Adrenal gland (tissue), 12 donors: ENCODE measurements around the gene ZAP70. TPM values are rescaled to one million over a fixed set of nuclear protein-coding genes. Genes with fewer than 3 reads are reported as not detected.

Source experiments
- DNase-seq, 7 donors: peaks; one replicate each; pipeline ENCODE4 v3.0.0-alpha.2; 2019 to 2020
- H3K27ac ChIP-seq, 5 donors: fragments of 200-600 bp; sonication (generic) in 4 of 5; 1 replicate in 3 of 5; 2 replicates in 2 of 5; pipeline versions ENCODE4 v1.5.1 to v1.8.0; 2016 to 2020; ENCODE audit warnings: mild to moderate bottlenecking in 1 of 5
- H3K27me3 ChIP-seq: fragments of 200-600 bp; 2 replicates; pipeline ENCODE4 v1.8.0; 2021
- H3K36me3 ChIP-seq, 2 donors: fragments of 200-600 bp; replicated peaks in 1 of 2; 1 replicate in 1 of 2; 2 replicates in 1 of 2; pipeline versions ENCODE4 v1.5.1 to v1.8.0; 2018 to 2022
- H3K4me1 ChIP-seq, 2 donors: fragments of 200-600 bp; replicated peaks in 1 of 2; 1 replicate in 1 of 2; 2 replicates in 1 of 2; pipeline versions ENCODE4 v1.5.1 to v1.8.0; 2018 to 2021
- H3K4me3 ChIP-seq, 4 donors: fragments of 200-600 bp; sonication (generic) in 3 of 4; one replicate each; pipeline ENCODE4 v1.5.1; 2016 to 2018
- H3K9me3 ChIP-seq, 3 donors: fragments of 200-600 bp; sonication (generic) in 1 of 3; replicated peaks in 1 of 3; 1 replicate in 2 of 3; 2 replicates in 1 of 3; pipeline versions ENCODE4 v1.5.1 to v1.8.0; 2016 to 2021
- POLR2A ChIP-seq, 2 donors: fragments of 450-650 bp; IDR thresholded peaks; one replicate each; pipeline ENCODE4 v1.6.1; 2017; ENCODE audit warnings: antibody characterized with exemption in 2 of 2, mild to moderate bottlenecking in 2 of 2, moderate library complexity in 1 of 2
- WGBS, 4 donors: extraction: QIAGEN DNeasy Blood & Tissue Kit in 2 of 4; methylation state at CpG; one replicate each; pipeline versions ENCODE4 v1.1.5 to v1.1.7; 2013 to 2017; 5-methylcytosine and 5-hydroxymethylcytosine counted together
- intact Hi-C, 2 donors: fragments of 100-400 bp; cut with DNase I; formaldehyde crosslinking; loops; one replicate each; pipeline versions ENCODE4 v1.14.1 to v1.15.0; 2022 to 2023
- polyA plus RNA-seq, 3 donors: library from polyadenylated mRNA; stranded (reverse); fragments of 200-250 nt in 2 of 3; fragments of 350-450 nt in 1 of 3; fragmentation: Illumina TruSeq in 1 of 3; extraction: RNeasy Lipid Tissue Mini Kit (QIAGEN cat#74804) in 1 of 3; gene quantifications; one replicate each; pipeline ENCODE4 v1.2.3, GENCODE V29; 2013 to 2014
- total RNA-seq, 9 donors: library from RNA; depleted of rRNA in 4 of 9; stranded (reverse); fragments of >200 nt in 4 of 9; fragments of 120-200 nt in 1 of 9; fragmentation: NEBNext Ultra II Directional in 1 of 9; extraction: Animal tissue kit (Norgen Biotek cat#: 25700) in 1 of 9; gene quantifications; one replicate each; pipeline versions ENCODE4 v1.1.0 to v1.2.4, GENCODE V29; 2013 to 2023
- TF ChIP-seq, protein P1 (sequence below), 6 experiments: fragments of 450-650 bp in 4 of 6; fragments of 200-600 bp in 2 of 6; sonication (generic) in 1 of 6; IDR thresholded peaks; 1 replicate in 5 of 6; 2 replicates in 1 of 6; pipeline versions ENCODE4 v1.5.1 to v1.8.0; 2016 to 2021; ENCODE audit warnings: antibody characterized with exemption in 6 of 6, mild to moderate bottlenecking in 2 of 6, moderate library complexity in 1 of 6
- donor health status: healthy with polysubstance abuse.
- donor health status: Bipolar disorder and iron deficiency.
- donor health status: DM: yes; HTN: yes; CAD: no.
- donor health status: DM: no; HTN: no; CAD: no.
- donor health status: DM: no; HTN: no; CAD: no.
- donor health status: DM: yes; HTN: yes; CAD: no.

The ZAP70 gene
- total and polyA plus RNA-seq, 12 donors, result 0.33 to 8.3 (median 2.5) TPM

- DNase-seq, result no peak
- TF ChIP-seq POLR2A (IDR thresholded peaks at IDR 0.05), result no peak
- TF ChIP-seq, protein P1, sequence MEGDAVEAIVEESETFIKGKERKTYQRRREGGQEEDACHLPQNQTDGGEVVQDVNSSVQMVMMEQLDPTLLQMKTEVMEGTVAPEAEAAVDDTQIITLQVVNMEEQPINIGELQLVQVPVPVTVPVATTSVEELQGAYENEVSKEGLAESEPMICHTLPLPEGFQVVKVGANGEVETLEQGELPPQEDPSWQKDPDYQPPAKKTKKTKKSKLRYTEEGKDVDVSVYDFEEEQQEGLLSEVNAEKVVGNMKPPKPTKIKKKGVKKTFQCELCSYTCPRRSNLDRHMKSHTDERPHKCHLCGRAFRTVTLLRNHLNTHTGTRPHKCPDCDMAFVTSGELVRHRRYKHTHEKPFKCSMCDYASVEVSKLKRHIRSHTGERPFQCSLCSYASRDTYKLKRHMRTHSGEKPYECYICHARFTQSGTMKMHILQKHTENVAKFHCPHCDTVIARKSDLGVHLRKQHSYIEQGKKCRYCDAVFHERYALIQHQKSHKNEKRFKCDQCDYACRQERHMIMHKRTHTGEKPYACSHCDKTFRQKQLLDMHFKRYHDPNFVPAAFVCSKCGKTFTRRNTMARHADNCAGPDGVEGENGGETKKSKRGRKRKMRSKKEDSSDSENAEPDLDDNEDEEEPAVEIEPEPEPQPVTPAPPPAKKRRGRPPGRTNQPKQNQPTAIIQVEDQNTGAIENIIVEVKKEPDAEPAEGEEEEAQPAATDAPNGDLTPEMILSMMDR (IDR thresholded peaks at IDR 0.05), result no peak
- Histone ChIP-seq H3K4me3 (no peak overlapping the region), H3K36me3 (peaks cover 0 to 49% of the 10 kb centered on the region in 2 donors), H3K27me3 (no peaks in the 10 kb centered on the region), H3K4me1 (no peaks in the 10 kb centered on the region), H3K9me3 (no peaks in the 10 kb centered on the region), H3K27ac (no peak overlapping the region)
- intact Hi-C loops, result no loop called here
- WGBS, 4 donors, result 70 to 72% (median 71%) methylated on average over 4 of the region's 4 CpGs
Measured at GRCh38 chr2:97770445-97770844, 57.1 kb downstream of the ZAP70 start.

DNA sequence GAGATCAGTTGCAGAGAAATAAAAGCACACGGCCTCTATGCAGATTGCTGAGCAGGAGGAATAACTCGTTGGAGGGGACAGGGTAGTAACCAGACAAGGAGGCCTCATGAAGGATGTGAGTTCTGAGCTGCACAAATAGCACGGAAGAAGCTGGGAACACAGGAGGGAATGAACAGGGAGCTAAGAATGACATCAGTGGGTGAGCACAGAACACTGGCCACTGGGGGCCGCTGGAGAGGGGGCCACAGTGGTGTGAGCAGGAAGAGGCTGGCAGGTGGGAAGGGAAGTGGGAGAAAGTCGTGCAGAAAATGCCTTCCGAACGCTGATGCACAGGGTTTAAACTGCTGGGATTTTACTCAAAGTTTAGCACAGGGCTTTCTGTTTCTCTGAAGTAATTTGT is 61.0 kb downstream of the ZAP70 start:
- H3K27me3 ChIP-seq, result no peaks in the 10 kb centered on the region
- H3K4me1 ChIP-seq, result no peaks in the 10 kb centered on the region
- DNase-seq, result no peak
- no peaks in the 10 kb centered on the region for H3K9me3 ChIP-seq
- intact Hi-C loops, result no loop called here
- TF ChIP-seq, protein P1 (IDR thresholded peaks at IDR 0.05), result peak in 1 of 6 experiments; percentile 19
- no peak for TF ChIP-seq POLR2A (IDR thresholded peaks at IDR 0.05)
- no peak overlapping the region for H3K27ac ChIP-seq
- peaks cover 0 to 43% of the 10 kb centered on the region in 2 donors for H3K36me3 ChIP-seq
- WGBS, 4 donors, result 59 to 69% (median 64%) methylated on average over 7 of the region's 7 CpGs
- H3K4me3 ChIP-seq, result no peak overlapping the region

- Histone ChIP-seq H3K27ac (no peak overlapping the region), H3K4me1 (no peaks in the 10 kb centered on the region), H3K27me3 (no peaks in the 10 kb centered on the region), H3K4me3 (no peak overlapping the region), H3K36me3 (peaks cover 0 to 43% of the 10 kb centered on the region in 2 donors), H3K9me3 (no peaks in the 10 kb centered on the region)
- TF ChIP-seq, protein P1 (IDR thresholded peaks at IDR 0.05), result no peak
- TF ChIP-seq POLR2A (IDR thresholded peaks at IDR 0.05), result no peak
- DNase-seq, result no peak
- intact Hi-C loops, result no loop called here
- 87 to 92% (median 88%) methylated on average over 10 to 11 of the region's 11 CpGs for WGBS, 4 donors
Measured at GRCh38 chr2:97775074-97775473, 61.7 kb downstream of the ZAP70 start.

DNA sequence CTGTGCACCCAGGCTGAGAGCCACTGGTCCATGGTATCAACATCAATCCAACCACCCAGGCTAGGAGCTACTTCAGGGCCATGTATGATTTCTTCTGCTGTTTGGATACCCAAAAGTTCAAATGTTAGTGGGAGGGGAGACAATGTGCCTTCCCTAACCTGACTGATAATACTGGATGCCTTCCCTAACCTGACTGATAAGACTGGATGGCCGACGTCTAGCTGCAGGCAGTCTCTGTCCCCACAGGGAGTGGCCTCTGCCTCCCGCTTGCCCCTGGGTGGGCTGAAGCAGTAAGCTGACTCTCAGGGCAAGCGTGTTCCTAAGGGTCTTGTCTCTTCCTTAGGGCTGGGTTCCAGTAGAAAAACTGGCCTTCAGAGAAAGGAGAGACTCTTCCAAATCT is 65.8 kb downstream of the ZAP70 start:
- 87 to 95% (median 92%) methylated on average over 4 of the region's 4 CpGs for WGBS, 4 donors
- Histone ChIP-seq H3K4me3 (no peak overlapping the region), H3K27ac (no peak overlapping the region), H3K27me3 (no peaks in the 10 kb centered on the region), H3K9me3 (no peaks in the 10 kb centered on the region), H3K36me3 (peaks cover 0 to 17% of the 10 kb centered on the region in 2 donors), H3K4me1 (peaks cover 0 to 3% of the 10 kb centered on the region in 2 donors)
- intact Hi-C loops, result no loop called here
- TF ChIP-seq, protein P1 (IDR thresholded peaks at IDR 0.05), result no peak
- DNase-seq, result no peak
